HG03139 (cell line): ENCODE measurements around the gene RFNG.

Source experiments
- ATAC-seq: cut with Tn5 transposase; IDR thresholded peaks from one replicate; pipeline ENCODE4 v1.9.1; 2021; ENCODE audit not compliant: unreplicated experiment

RFNG gene

GRCh38 chr17:82029990-82030469, 21.6 kb downstream of the RFNG start:
- no peak for ATAC-seq

- no peak for ATAC-seq
These were observed 22.2 kb downstream of the RFNG start for GRCh38 chr17:82029391-82029790.

DNA sequence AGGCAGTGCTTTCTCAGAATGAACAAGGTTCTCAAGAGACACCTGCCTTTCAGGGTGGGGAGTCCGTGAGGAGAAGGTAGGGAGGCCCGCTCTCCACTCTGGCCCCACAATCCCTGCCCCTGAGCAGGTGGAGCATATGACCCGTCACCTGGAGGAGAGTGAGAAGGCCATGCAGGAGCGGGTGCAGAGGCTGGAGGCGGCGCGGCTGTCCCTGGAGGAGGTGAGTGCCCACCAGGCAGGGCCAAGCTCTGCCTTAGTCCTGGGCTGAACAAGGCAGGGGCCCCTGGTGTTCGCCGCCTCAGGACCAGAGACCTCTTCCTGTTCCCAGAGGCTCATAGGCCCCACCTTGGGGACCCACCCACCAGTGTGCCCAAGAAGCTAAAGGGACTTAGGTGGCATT, 22.6 kb downstream of the RFNG start:
- ATAC-seq: no peak

DNA sequence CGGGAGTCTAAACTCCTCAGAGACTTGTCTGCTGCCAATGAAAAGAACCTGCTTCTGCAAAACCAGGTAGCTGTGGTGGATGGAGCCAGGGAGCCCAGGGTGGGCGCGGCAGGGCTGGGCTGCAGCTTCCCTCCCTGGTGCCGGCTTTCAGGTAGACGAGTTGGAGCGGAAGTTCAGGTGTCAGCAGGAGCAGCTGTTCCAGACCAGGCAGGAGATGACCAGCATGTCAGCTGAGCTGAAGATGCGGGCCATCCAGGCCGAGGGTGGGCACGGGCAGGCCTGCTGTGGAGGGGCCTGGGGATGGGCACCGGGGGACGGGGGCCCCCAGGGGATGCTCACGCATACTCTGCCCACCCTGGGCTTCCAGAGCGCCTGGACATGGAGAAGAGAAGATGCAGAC, 23.4 kb downstream of the RFNG start:
- ATAC-seq: no peak

- no peak for ATAC-seq
These were observed 26.1 kb downstream of the RFNG start for GRCh38 chr17:82025401-82026107.

GRCh38 chr17:82024859-82025258, 26.8 kb downstream of the RFNG start:
- no peak for ATAC-seq

- ATAC-seq: peak; percentile 8
These were observed 28.0 kb downstream of the RFNG start for GRCh38 chr17:82023447-82024241.

GRCh38 chr17:82022981-82023446, 28.6 kb downstream of the RFNG start, which contains the start of gene LRRC45:
LRRC45 (plus strand) TSS chr17:82023305; CDS start chr17:82023644, 339 bp downstream.
- peak; percentile 81 for ATAC-seq

GRCh38 chr17:82022310-82022980, 29.2 kb downstream of the RFNG start, which contains the start of gene CENPX:
CENPX (minus strand) TSS chr17:82022878; CDS start chr17:82022861, 17 bp downstream.
- ATAC-seq: no peak

DNA sequence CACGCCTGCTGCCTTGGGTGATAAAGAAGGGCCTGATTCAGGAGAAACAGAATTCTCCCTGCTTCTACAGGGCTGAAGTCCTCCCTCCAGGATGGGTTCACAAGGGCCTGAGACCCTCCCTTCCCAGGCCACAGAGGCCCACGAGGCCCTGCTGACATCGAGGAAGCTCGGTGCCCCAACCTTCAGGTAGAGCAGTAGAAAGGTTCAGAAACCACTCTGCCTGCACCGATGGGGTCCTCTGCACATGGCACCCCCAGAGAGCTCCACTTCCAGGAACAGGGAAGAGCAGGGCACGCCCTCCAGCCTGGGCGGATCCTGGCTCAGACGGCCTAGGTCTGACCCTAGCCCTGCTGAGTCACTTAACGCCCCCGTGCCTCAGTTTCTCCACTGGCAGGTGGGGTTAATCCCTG, 29.7 kb downstream of the RFNG start:
- ATAC-seq: no peak

DNA sequence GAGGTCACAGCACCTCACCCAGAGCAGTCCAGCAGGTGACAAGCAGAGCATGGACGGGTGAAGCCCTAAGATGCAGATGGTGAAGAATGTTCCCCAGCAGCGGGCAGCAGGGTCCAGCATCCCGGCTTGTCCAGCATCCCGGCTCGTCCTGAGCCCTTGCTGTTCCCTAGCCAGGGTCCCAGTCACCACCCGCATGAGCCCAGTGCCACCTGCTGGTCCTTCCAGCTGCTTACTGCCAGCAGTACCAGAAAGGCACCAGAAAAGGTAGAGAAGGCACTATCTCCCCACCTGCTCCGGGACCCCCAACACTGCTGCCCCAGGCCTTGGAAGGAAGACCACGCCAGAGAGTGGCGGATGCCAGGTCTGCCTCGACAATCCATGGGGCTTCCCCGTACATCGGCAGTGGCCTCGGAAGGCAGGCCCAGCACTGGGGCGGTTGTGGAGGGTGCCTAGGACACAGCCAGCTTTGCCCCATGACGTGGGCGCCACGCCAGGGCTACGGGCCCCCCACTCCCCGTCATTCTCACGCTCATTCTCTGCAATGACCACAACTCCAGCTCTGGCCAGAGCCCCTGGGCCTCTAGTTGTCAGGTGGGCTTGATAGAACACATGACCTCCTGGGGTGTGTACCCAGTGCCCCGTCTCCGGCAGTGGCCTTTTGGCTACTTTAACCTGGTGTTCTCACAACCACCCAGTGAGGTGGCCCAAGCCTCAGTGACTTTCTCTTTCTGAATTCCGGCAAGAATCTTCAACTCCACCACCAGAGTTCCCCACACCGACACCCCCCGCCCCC, 30.3 kb downstream of the RFNG start:
- ATAC-seq: no peak

- no peak for ATAC-seq
These were observed 31.0 kb downstream of the RFNG start for GRCh38 chr17:82020572-82021106.

DNA sequence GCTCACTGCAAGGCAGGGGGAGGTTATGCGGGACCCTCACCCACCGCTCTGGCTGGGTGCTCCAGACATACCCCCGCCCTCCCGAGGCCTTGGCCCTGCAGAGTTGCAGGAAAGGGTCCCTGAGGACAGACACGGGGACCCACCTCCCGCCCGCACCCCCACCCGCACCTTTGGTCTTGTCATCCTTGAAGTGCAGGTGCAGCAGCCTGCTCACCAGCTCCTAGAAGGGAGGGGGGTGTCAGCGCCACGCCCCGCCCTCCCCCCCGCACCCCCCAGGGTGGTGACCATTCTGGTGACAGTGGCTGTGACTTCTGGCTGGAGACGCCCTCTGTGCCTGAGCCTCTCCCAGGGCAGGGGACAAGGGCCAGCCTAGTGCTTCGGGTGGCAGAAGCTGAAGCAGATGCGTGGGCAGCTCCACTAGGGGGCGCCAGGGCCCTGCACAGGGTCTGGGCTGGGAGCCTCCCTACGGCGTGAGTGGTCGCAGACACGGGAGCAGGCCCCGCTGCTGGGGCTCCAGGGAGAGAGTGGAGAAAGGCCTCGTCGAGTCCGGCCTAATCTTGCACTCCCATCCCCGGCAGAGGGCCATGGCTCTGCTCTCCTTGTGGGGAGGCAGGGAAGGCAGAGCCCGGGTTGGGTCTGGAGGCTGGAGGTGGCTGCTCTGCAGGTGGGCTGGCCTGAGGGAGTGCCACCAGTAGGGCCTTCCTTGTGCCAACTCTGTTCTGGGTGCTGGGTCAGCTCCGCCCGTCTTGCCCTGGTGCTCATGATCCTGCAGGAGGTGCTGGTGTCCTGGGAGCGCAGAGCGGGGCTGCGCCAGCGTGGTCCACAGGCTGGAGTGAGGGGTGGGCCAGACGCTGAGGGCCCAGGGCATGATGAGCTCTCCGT, 31.7 kb downstream of the RFNG start:
- ATAC-seq: no peak

DNA sequence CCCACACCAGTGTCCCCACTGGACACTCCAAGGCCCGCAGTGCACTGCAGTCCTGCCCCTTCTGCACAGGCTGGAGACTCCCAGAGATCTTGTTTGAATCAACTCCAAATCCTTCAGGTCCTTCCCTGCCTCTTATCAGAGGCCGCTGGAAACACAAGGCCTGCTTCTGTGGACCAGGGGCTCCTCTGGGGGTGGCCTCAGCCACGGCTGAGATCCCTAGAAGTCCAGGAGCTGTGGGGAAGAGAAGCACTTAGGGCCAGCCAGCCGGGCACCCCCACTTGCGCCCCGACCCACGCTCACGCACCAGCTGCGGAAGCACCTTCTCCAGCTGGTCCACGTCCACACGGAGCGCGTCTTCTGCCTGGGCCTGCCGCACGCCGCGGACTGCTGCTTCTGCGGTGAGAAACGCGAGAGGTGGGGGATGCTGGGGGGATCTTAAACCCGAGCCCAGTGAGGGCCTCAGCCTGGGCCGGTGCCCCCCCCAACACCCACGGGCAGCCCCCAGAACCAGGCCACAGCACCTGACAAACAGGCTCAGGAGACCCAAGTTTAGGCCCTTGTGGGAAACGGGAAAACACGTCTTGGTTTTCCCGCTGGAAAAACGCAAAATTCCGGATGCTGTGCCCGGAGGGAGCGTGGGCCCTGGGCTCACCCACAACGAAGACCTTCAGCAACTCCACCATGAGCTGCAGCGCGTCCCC, 32.5 kb downstream of the RFNG start:
- no peak for ATAC-seq

- ATAC-seq: no peak
These were observed 33.2 kb downstream of the RFNG start for GRCh38 chr17:82018152-82018988.

GRCh38 chr17:82017612-82018151, 33.9 kb downstream of the RFNG start:
- no peak for ATAC-seq

GRCh38 chr17:82016875-82017459, 34.6 kb downstream of the RFNG start:
- no peak for ATAC-seq
